Measurements from ENCODE around the gene MACROH2A1.

The MACROH2A1 gene

DNA sequence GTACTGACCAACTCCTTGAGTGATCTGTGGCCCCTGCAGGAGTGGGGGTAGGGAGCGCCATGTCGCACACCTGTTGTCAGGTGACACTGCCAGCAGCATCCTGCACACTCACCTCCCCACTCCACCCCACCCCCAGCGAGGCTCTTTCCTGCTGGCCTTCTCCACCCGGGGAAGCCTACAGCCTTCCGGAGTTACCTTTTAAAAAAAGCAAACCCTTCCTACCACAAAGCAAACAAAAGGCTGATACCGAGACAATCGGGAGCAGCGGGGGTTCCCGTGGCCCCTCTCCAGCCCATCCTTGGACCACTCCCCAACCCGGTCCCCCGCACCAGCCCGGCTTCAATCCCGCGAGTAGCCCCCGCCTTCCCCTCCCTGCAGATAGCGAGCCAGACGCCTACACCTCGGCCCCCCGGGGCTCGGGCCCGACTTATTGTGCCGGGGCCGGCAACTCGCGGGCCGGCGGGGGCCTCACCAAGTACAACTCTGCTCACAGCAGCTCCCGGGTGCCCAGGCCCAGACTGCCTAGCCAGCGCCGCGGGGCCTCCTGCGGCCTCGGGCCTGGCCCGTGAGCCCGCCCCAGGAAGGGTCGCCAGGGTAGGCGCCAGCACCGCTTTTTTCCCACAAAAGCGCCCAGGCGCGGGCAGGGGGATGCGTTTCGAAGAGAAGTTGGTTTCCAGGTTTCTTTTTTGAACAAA is 724 bp downstream of the MACROH2A1 start:
- peak in 1 of 2 donors; percentile 22 for DNase-seq (ENCODE audit: low read depth in 2 of 2)

DNA sequence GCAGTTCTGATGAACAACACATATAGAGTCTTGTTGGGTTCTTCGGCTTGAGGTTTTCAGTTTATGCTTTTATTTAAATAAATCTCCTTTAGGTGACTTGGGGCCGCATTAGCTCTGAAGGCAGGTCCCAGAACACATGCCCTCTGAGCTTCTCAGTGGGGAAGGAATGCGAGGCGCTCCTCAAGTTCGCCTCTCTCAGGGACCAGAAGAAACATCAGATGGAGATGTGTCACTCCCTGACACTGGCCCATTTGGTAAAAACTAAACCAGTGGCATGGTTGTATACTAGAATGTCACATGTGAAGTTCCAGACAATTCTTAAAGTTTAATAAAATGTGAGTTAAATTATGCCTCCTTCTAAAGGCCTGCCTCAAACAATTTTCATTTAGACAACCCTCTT is 1.9 kb downstream of the MACROH2A1 start:
- DNase-seq (ENCODE audit: low read depth in 2 of 2) = no peak

DNA sequence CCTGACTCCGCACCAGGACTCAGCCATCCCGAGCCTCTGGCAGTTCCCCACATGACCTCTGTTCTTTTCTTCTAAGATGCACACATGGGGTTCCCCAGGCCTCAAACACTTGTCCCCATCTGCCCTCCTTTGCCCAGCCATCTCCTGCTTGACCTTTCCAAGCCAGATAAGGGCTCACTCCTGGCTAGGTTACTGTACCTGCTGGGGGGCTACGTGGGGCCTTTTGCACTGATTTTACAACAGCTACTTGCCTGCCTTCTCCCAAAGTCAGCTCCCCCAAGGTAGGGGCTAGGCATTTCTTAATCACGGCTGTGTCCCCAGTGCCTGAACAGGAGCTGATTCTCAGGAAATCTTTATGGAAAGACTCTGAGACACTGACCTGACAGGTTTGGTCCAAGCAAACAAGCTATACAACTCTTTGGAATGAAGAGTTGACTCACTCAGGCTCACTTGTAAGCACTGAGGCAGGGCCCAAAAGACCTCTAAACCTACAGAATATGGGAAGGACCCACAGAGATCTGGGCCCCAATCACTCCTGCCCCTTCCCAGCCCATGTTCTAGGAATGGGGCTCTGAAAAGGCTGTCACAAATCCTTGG is 2.5 kb downstream of the MACROH2A1 start:
- DNase-seq (ENCODE audit: low read depth in 2 of 2) = no peak

DNA sequence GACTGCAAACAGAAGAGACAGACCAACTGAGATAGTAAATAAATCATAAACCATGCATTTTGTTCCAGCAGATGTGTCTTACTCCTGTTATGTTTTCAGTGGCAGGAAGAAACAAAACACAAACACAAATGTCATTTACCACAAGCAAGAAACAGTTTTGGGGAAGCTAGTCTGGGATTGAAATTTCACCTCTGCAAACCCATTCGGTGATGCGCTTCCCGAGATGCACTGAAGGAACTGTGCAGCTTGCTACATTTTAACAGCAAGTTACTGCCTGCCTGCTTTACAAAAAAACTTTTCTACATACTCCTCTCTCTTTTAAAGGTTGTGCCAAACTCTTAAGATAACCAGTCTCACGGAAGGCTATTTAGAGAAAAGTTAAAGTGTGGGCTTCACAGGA is 3.2 kb downstream of the MACROH2A1 start:
- no peak for DNase-seq (ENCODE audit: low read depth in 2 of 2)

DNA sequence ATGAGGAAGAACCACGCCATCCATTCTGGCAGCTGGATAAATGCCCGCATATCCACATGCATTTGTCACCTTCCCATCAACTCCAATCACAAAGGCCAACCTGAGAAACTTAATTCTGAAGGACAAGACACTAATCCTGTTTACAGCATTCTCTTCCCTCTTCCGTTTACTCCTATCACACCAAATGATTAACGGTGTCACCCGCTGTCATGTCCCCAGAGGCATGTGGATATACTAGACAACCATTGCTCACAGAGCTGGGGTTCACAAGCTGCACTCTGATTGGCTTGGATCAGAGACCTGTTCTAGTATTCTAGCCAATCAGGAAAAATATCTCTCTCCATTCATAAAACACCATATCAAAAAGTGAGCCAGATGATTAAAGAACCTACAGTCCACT is 3.6 kb downstream of the MACROH2A1 start:
- no peak for DNase-seq (ENCODE audit: low read depth in 2 of 2)

DNA sequence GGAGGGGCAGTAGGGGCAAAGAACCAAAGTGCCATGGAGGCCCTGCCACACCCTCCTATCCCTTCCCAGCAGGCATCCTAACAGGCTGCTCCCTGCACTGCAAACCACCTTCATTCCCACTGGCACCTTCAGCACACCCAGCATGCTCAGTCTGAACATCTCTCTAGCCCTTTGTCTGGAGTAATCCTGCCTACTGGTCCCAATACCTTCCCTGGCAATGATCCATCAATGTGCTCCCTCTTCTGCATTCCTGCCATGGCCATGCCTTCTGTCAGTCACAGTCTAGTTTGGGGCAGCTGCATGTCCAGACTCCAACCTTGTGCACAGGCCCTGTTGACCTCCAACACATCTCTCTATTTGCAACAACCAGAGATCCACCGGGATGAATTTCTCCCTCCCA is 4.9 kb downstream of the MACROH2A1 start:
- no peak for DNase-seq (ENCODE audit: low read depth in 2 of 2)

DNA sequence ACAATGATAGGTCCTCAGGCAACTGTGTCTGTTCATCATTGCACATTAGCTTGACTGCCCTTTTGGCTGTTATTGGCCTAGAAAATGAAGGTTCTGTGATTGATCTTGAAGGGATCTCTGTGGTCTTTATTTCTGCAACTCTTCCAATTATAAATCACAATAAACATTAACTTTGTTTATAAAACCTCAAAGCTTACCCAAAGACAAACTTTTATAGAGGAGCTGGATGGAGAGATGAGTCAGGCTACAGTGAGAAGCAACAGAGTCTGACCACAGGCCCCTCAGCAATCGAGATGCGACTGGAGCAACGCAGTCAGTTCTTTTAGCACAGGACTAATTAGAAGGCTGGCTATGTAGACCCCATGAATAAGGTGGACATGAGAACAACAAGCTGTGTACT is 5.3 kb downstream of the MACROH2A1 start:
- no peak for DNase-seq (ENCODE audit: low read depth in 2 of 2)

DNA sequence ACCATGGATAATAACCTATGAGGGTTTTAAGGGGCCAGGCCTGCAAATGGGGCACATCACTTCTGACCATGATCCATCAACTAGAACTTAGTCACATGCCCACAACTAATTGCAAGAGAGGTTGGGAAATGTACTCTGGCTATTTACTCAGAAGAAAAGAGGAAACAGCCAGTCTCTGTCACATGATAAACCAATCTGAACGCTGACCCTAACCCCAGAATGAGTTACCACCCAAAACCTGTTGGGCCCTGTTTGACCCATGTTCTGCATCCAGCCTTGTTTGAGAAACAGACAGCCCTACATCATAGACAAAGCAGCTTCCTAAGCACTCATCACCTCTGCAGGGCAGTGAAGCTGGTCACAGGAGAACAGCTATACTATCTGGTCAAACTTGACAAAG is 5.8 kb downstream of the MACROH2A1 start:
- no peak for DNase-seq (ENCODE audit: low read depth in 2 of 2)

DNA sequence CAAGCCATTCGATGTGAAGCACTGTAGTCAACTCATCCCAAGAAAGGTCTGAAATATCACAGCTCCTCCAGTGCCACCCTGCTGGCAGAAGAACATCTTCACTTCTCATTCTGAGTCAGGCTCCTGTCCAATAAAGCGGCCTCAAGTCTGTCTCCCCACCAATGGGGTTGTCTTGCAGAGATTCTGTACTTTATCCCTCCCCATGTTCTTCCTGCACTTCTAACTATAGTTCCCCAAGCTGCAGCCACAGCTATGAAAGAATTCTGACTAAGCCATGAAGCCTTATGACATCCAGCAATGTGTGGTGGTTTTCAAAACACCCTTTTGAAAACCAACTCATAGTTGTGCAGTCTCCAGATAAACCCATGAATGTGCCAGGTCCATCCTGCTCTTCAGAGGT is 6.8 kb downstream of the MACROH2A1 start:
- no peak for DNase-seq (ENCODE audit: low read depth in 2 of 2)

DNA sequence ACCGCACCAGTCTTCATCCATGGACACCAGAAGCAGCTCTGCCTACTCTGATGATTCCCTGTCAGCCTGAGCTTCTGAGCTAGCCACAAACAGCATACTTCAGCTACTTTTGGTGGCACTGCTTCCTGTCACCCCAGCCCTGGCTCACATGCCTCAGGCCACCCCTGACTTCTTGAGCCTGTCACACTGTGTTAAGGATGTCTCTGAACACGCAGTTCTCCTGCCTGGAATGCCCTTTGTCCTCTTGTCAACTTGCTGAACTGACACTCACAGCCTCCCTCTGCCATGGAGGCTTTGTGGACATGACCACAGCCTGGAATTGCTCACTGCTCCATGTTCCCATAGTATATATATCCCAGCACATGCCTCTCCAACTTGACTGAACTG is 7.2 kb downstream of the MACROH2A1 start:
- no peak for DNase-seq (ENCODE audit: low read depth in 2 of 2)

DNA sequence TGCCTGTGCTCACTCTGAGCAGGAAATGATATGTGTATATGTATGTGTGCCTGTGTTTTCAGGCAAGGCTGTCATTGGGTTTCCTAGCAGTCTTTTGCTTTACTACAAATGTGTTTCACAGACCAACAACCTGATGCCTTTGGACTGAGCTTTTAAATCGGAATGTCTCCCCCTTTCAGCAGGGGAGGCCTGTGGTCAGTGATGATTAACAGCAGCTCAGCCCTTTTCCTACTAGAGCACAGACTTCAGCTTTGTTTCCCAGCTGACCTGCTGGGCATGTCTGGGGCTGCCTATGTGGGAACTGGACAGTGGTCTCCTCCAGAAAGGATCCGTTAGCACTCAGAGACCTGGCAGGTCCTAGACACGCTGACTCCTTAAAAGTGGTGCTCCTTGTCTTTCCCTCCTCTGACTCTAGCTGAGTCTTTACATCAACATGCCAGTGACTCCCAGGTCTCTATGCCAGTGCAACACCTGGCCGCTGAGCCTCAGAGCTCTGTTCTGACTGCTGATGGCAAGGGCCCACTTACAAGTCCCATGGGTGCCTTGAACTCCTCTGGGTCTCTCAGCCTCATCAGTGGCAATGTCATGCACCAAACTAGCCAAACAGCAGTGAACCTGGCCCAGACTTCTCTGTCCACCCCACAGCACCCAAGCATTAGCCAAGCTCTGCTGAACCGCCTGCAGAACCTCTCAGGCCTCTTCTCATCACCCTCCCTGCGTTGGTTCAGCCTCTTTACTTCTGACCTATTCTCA is 7.7 kb downstream of the MACROH2A1 start:
- DNase-seq (ENCODE audit: low read depth in 2 of 2) = no peak

DNA sequence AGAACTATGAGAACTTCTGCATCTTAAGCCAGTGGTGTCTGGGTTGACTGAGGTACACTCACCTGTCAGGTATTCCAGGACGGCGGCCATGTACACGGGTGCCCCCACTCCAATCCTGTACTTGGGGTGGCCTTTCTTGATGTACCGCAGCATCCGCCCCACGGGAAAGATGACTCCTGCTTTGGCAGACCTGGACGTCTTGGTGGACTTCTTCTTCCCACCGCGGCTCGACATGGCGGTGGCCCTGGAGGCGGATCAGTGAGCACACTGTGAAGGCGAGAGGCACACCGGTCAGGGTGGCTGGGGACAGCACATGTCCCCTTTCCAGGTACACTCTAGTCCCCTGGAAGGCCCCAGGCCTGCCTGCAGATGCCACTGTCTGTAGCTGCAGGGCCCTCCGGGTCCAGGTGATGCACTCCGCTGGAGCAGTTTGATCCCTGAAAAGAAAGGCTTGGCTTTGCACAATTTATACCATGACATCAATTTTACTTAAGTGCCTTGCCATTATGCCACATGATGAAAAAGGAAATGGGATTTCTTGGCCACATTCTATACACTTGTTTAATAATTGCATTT is 10.1 kb downstream of the MACROH2A1 start:
- DNase-seq (ENCODE audit: low read depth in 2 of 2) = no peak

DNA sequence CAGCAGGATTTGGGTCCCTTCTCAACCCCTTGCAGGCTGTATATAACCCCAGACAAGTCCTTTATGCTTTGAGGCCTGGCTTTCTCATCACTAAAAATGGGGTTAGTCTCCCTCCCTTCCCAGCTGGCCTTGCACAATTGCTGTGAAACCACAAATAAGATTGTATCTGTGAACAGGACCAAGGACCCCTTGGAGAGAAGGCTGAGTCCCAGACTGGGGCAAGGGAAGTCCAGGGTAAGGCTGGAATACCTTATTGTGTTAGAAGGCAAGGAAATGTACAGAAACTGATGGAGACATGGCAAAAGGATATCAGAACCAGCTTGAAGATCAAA is 11.4 kb downstream of the MACROH2A1 start:
- DNase-seq (ENCODE audit: low read depth in 2 of 2) = no peak

DNA sequence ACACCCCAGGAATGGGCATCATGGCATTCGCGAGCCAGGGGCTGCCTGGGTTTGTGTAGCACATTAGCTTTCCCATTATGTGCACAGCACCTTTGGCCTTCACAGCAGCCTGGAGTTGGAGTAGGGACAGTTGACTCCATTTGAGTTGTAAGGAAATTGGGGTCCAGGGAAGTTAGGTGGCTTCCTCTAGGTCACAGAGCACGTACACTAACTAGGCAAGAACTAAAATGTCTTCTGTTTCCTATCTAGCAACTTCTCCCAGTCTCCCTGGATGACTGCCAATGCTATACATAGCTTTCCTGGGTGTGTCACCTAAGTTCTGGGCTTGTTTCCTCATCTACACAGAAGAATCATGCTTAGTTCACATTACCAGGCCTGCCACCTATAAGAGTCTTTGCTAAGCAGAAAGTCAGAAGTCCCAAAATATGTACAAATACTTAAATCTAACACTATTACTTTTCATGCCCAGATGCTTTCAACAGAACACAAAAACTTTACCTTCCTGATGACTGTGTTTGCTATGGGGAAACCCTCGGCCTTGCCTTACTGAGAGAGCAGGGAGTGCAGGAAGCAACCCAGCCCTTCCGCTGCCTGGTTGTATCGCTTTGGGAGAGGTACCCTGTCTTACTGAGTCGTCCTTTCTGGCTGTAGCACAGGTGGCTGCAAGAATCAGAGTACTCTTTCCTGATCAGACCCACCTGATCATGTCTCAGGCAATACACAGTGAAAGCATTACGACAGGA is 12.0 kb downstream of the MACROH2A1 start:
- DNase-seq (ENCODE audit: low read depth in 2 of 2) = no peak

DNA sequence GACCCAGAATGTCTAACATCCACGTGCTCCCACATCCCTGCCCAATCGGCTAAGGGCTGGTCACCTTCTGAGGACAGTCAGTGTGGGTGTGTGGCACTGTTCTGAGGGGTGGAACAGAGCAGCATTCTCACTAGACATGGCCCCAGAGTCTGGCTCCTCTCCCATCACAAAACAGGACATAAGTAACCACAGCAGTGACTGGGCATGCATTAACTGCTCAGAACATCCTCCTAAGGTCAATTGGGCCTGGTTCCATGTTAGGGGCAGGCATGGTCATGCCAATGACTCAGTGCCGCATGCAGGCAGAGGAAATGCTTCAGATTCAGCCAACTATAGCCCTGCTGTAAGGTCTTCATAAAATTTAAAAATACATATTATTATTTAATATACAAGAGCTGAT is 12.9 kb downstream of the MACROH2A1 start:
- DNase-seq (ENCODE audit: low read depth in 2 of 2) = no peak

DNA sequence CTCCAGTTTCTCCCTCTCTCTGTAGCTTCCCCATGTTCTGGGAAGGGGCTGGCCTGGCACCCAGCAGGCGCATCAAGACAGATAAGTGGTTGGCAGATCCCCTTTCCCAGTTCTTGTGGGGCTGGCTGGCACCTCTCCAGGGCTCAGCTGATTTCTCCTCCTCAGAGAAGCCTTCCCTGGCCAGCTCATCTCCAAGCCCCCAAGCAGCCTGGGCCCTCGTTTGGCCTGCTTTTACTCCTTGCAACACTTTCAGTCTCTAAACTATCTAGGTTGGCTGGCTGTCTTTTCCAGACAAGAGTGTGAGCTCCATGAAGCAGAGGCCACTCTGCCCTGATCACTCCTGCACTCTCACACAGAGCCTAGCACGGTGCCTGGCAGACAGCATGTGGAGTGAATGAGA is 13.5 kb downstream of the MACROH2A1 start:
- DNase-seq (ENCODE audit: low read depth in 2 of 2) = no peak

DNA sequence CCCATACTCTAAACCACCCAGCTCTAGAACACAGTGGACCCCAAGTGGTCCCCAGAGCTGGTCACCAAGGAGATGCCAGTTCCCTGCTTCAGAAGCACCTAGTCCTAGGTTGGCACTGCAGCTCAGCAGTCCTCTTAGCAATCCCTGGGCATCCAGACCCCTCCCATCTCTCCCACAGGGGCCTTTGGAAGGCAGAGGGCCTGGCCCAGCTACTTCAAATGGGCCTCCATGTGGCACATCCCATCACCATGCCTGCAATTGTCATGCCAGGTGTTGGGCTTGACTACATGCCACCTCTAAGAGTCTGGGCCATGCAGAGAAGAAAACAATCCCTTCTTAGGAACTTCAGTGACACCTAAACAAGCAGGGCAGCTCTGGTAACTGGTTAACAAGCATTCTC is 14.1 kb downstream of the MACROH2A1 start:
- no peak for DNase-seq (ENCODE audit: low read depth in 2 of 2)

DNA sequence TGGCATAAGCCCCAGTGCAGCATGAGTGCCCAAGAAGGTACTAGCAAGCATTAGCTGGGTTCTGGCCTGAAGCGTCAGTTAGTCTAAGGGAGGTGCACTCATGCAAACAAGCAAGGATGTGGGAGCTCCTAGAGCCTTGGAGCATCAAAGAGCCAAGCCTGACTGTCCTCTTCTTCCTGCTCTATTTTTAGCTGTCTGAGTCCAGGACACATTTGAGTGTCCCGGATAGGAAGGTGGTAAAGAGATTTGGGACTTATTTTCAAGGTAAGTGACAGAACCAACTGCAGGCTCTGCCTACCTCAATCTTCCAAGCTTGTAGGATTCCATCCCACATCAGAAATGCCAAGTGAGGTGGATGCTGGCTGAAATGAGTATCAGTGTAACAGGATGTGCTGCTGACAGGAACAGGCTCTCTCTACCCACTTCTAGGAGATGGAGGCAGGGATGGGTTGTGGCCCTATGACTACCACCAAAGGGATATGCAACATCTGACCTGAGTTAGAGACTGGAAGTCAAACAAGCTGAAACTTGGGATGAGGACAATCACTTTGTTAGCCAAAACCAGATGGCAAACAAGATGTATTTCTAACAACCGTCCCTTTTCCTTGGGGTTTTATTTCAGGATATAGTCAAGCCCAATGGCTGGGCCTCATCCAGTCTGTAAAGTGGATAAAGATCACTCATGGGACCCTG is 15.1 kb downstream of the MACROH2A1 start:
- no peak for DNase-seq (ENCODE audit: low read depth in 2 of 2)

DNA sequence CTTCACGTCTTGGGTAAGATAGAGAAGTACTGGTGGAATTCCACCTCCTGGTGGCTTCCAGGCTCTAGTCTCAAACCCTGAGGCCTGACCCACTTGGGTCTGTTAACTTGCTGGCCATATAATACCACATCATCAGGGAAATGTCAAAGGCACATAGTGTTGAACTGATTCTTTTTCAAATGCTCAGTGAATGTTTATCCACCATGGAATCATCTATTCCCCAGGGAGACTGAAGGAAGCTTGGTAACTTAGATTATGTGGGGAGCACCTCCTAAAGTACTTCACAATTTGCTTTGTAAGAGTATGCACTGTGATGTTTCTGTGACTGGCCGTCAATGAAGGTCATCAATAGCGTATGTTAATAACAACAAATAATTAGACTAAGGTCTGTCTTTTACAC is 16.1 kb downstream of the MACROH2A1 start:
- no peak for DNase-seq (ENCODE audit: low read depth in 2 of 2)

DNA sequence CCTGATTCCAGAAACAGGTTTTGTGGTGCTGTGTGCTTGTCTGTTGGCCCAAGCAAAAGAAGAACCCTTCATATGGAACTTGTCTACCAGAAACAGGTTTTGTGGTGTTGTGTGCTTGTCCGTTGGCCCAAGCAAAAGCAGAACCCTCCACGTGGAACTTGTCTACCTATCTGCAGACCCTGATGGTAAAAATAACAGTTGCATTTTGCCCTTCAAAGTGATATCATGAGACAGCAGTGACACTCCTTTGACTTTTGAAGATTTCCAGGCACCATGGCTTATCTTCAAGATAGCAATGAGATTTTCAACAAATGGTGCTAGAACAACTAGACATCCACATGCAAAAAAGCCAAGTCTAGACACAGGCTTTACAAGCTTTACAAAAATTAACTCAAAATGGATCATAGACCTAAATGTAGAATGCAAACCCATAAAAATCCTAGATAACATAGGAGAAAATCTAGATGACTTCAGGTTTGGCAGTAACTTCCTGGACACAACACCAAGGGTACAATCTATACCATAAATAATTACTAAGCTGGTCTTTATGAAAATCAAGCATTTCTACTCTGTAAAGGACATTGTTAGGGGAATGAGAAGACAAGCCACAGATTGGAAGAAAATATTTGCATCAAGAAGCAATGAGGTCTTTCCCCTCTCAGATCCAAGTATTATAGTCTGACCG is 16.8 kb downstream of the MACROH2A1 start:
- no peak for DNase-seq (ENCODE audit: low read depth in 2 of 2)

DNA sequence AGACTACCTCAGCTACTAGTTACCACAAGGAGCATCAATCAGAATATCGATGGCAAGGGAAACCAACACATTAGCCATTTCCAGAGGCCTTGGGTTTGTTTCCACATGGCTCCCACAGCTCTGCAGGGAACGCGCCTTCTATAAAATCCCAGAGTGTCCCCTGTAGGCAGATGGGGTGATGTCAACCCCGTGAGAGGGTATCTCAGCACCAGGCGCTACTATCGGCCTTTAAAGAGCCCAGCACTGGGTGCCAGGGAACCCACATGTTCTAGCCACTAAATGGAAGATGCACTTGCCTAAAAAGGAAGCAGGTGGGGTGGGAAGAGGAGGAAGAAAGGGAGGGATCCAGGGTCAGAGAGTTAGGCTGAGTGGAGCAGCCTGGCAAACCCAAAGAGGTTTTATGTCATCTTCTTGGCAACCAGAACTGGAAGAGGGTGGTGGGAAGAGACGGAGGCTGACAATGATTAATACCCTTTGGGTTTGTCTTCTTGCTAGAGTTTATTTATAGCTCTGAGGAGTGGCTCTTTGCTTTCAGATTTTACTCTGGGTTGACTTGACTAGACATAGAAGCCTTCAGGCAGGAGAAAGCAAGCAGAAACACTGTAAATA is 19.9 kb downstream of the MACROH2A1 start:
- DNase-seq (ENCODE audit: low read depth in 2 of 2) = no peak

All from stimulated activated CD8-positive, alpha-beta memory T cell treated with anti-CD3 and anti-CD28 coated beads, Interleukin-7, amount 100 ng/mL, for 4 hours (primary cell).